Activated CD4-positive, alpha-beta memory T cell treated with anti-CD3 and anti-CD28 coated beads for 36 hours (primary cell): ENCODE measurements around the gene CDKAL1. TPM values are rescaled to one million over a fixed set of nuclear protein-coding genes. Genes with fewer than 3 reads are reported as not detected.
"Not testable (repeated sequence)": the region's sequence is repeated elsewhere in the genome, so short reads cannot be mapped to it uniquely, and the experiment has no call there.

Source experiments
- CTCF ChIA-PET: fragments of 350-600 bp; sonication (Branson Sonifier 250); formaldehyde crosslinking; loops from one replicate; lab custom pipeline; 2021; ENCODE audit warnings: antibody characterized with exemption, inconsistent platforms; lab: Charles Lee
- POLR2A ChIA-PET: fragments of 350-600 bp; sonication (Branson Sonifier 250); formaldehyde crosslinking; loops from one replicate; lab custom pipeline; 2021; ENCODE audit warnings: antibody characterized with exemption; lab: Charles Lee
- DNase-seq: peaks from one replicate; pipeline ENCODE4 v3.0.0-alpha.2; 2020
- H3K27ac Mint-ChIP-seq: one replicate; pipeline ENCODE4 v1.8.0; 2021; ENCODE audit warnings: mixed read lengths
- H3K27me3 Mint-ChIP-seq: one replicate; pipeline ENCODE4 v1.8.0; 2021; ENCODE audit warnings: mixed read lengths
- H3K36me3 Mint-ChIP-seq: one replicate; pipeline ENCODE4 v1.8.0; 2021; ENCODE audit warnings: mixed read lengths
- H3K4me1 Mint-ChIP-seq: one replicate; pipeline ENCODE4 v1.8.0; 2021; ENCODE audit warnings: low read depth, mixed read lengths
- H3K4me3 Mint-ChIP-seq: one replicate; pipeline ENCODE4 v1.8.0; 2021; ENCODE audit warnings: mild to moderate bottlenecking, mixed read lengths
- H3K9me3 Mint-ChIP-seq: one replicate; pipeline ENCODE4 v1.8.0; 2021; ENCODE audit warnings: mixed read lengths
- intact Hi-C: fragments of 100-400 bp; cut with micrococcal nuclease; formaldehyde crosslinking; loops from one replicate; pipeline ENCODE4 v1.15.1; 2023
- total RNA-seq, 2 experiments: library from RNA; stranded (reverse); gene quantifications; one replicate each; pipeline ENCODE4 v1.2.3, GENCODE V29; 2021

CDKAL1 gene
- total RNA-seq, 2 experiments from 2014 or later = 23.1 to 23.2 TPM

- ChIA-PET POLR2A (no interaction called here), CTCF (no interaction called here)
- intact Hi-C loops = no loop called here
- Mint-ChIP-seq H3K9me3 (peaks cover 7% of the 10 kb centered on the region), H3K27ac (no peak overlapping the region), H3K27me3 (no peaks in the 10 kb centered on the region), H3K4me1 (no peaks in the 10 kb centered on the region), H3K36me3 (peaks cover 26% of the 10 kb centered on the region), H3K4me3 (no peak overlapping the region)
- DNase-seq = no peak
Observed at GRCh38 chr6:21050935-21051334, 516.7 kb downstream of the CDKAL1 start.

- Mint-ChIP-seq H3K4me1 (no peaks in the 10 kb centered on the region), H3K27ac (no peak overlapping the region), H3K27me3 (no peaks in the 10 kb centered on the region), H3K9me3 (peaks cover 15% of the 10 kb centered on the region), H3K4me3 (no peak overlapping the region), H3K36me3 (peaks cover 35% of the 10 kb centered on the region)
- POLR2A ChIA-PET = no interaction called here
- CTCF ChIA-PET = interaction anchor here (1.0 kb wide), 1 partner anchor 12 kb away, joined by 4 read pairs; no protein-coding TSS in a partner anchor
- DNase-seq = no peak
- intact Hi-C loops = no loop called here
Observed at GRCh38 chr6:21051777-21052176, 517.5 kb downstream of the CDKAL1 start.

- H3K4me1 Mint-ChIP-seq = no peaks in the 10 kb centered on the region
- peaks cover 49% of the 10 kb centered on the region for H3K36me3 Mint-ChIP-seq
- POLR2A ChIA-PET = no interaction called here
- intact Hi-C loops = no loop called here
- H3K4me3 Mint-ChIP-seq = no peak overlapping the region
- CTCF ChIA-PET = interaction anchor here (0.6 kb wide), 1 partner anchor 535 kb away, joined by 6 read pairs; no protein-coding TSS in a partner anchor
- DNase-seq = no peak
- H3K27ac Mint-ChIP-seq = no peak overlapping the region
- no peaks in the 10 kb centered on the region for H3K27me3 Mint-ChIP-seq
- peaks cover 34% of the 10 kb centered on the region for H3K9me3 Mint-ChIP-seq
Observed at GRCh38 chr6:21053612-21054011, 519.4 kb downstream of the CDKAL1 start.

- POLR2A ChIA-PET, H3K27ac Mint-ChIP-seq, H3K27me3 Mint-ChIP-seq, H3K4me3 Mint-ChIP-seq, intact Hi-C loops, H3K4me1 Mint-ChIP-seq, DNase-seq, CTCF ChIA-PET: not testable (repeated sequence)
- Mint-ChIP-seq H3K36me3 (peaks cover 56% of the 10 kb centered on the region), H3K9me3 (peaks cover 50% of the 10 kb centered on the region)
Observed at GRCh38 chr6:21055480-21055879, 521.2 kb downstream of the CDKAL1 start.

DNA sequence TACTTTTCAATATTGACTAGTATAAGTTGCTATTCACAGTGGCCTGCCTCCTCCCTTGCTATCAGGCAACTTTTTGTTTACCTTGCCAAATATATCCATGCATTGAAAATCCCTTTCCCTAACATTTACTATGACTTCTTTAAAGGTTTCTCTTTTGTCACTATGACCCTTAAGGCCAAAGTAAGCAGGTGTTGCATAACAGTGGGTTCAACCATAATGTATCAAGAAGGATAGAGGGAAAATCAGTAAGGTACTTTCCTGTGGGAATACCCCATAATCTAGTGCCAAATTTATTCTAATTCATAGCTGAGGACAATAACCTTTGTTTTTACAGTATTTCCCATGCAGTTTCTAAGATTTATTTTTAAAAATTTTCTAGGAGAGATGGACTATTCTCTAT lies 527.6 kb downstream of the CDKAL1 start:
- H3K9me3 Mint-ChIP-seq = peaks cover 34% of the 10 kb centered on the region
- H3K36me3 Mint-ChIP-seq = peaks cover 40% of the 10 kb centered on the region
- H3K4me3 Mint-ChIP-seq = no peak overlapping the region
- intact Hi-C loops = no loop called here
- no peaks in the 10 kb centered on the region for H3K27me3 Mint-ChIP-seq
- no peak overlapping the region for H3K27ac Mint-ChIP-seq
- no peaks in the 10 kb centered on the region for H3K4me1 Mint-ChIP-seq
- ChIA-PET CTCF (no interaction called here), POLR2A (no interaction called here)
- no peak for DNase-seq

- POLR2A ChIA-PET = no interaction called here
Observed at GRCh38 chr6:21064756-21065340, 530.6 kb downstream of the CDKAL1 start.

GRCh38 chr6:21067521-21067920 lies 533.3 kb downstream of the CDKAL1 start:
- CTCF ChIA-PET = no interaction called here
- POLR2A ChIA-PET = interaction anchor here (0.6 kb wide), 1 partner anchor 223 kb away, joined by 3 read pairs; no protein-coding TSS in a partner anchor
- no peak for DNase-seq
- Mint-ChIP-seq H3K27me3 (no peaks in the 10 kb centered on the region), H3K27ac (no peak overlapping the region), H3K4me1 (no peaks in the 10 kb centered on the region), H3K36me3 (peaks cover 52% of the 10 kb centered on the region), H3K9me3 (peaks cover 17% of the 10 kb centered on the region), H3K4me3 (no peak overlapping the region)
- intact Hi-C loops = no loop called here

More at GRCh38 chr6:21064756-21065340, 530.6 kb downstream of the CDKAL1 start:
- H3K27me3 Mint-ChIP-seq = no peaks in the 10 kb centered on the region
- CTCF ChIA-PET = no interaction called here
- H3K9me3 Mint-ChIP-seq = peaks cover 6% of the 10 kb centered on the region
- no peak overlapping the region for H3K27ac Mint-ChIP-seq
- no peaks in the 10 kb centered on the region for H3K4me1 Mint-ChIP-seq
- intact Hi-C loops = no loop called here
- H3K36me3 Mint-ChIP-seq = peaks cover 32% of the 10 kb centered on the region
- DNase-seq = no peak
- no peak overlapping the region for H3K4me3 Mint-ChIP-seq

DNA sequence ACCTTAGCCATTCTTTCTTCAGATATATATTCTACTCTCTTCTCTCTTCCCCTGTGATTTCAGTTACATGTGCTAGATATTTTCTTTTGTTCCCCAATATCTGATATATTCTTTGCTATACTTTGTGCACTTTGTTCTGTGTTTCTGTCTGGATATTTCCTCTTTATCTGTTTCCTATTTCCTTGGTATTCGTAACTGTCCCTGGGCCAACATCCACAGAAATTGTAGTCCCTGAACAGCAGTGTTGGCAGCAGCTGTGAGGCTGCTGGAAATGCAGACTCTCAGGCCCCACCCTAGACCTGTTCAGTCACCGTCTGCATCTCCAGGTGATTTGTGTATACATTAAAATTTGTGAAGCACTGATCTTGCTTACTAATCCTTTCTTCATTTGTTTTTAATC lies 536.4 kb downstream of the CDKAL1 start:
- ChIA-PET CTCF (no interaction called here), POLR2A (no interaction called here)
- intact Hi-C loops = no loop called here
- Mint-ChIP-seq H3K9me3 (peaks cover 27% of the 10 kb centered on the region), H3K27ac (no peak overlapping the region), H3K4me3 (no peak overlapping the region), H3K4me1 (no peaks in the 10 kb centered on the region), H3K36me3 (peaks cover 62% of the 10 kb centered on the region), H3K27me3 (no peaks in the 10 kb centered on the region)
- no peak for DNase-seq

- no peaks in the 10 kb centered on the region for H3K27me3 Mint-ChIP-seq
- POLR2A ChIA-PET = no interaction called here
- H3K9me3 Mint-ChIP-seq = peaks cover 27% of the 10 kb centered on the region
- H3K4me1 Mint-ChIP-seq = no peaks in the 10 kb centered on the region
- CTCF ChIA-PET = interaction anchor here (0.7 kb wide), 1 partner anchor 54 kb away, joined by 3 read pairs; no protein-coding TSS in a partner anchor
- H3K4me3 Mint-ChIP-seq = no peak overlapping the region
- intact Hi-C loops = no loop called here
- no peak overlapping the region for H3K27ac Mint-ChIP-seq
- DNase-seq = no peak
- peaks cover 55% of the 10 kb centered on the region for H3K36me3 Mint-ChIP-seq
Observed at GRCh38 chr6:21071780-21072468, 537.7 kb downstream of the CDKAL1 start.

- Mint-ChIP-seq H3K36me3 (peaks cover 46% of the 10 kb centered on the region), H3K4me3 (no peak overlapping the region)
- intact Hi-C loops = no loop called here
Observed at GRCh38 chr6:21073318-21073839, 539.1 kb downstream of the CDKAL1 start.

DNA sequence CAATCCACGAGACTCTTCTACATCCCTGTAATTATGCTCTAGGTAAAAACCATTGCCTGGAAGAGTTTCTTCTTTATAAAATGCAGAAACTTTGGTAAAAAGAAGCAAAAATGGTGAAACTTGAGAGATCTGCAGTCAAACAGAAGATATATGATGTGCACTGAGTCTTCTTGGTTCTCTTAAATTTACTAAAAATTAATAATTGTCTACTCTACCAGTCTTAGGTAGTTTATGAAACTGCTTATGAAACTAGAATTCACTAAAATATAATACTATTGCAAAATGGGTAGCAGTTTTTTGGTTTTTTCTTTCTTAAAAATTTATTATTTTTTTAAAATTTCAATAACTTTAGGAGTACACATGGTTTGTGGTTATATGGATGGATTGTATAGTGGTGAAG lies 540.2 kb downstream of the CDKAL1 start:
- intact Hi-C loops = no loop called here
- no peak overlapping the region for H3K4me3 Mint-ChIP-seq
- H3K9me3 Mint-ChIP-seq = peaks cover 33% of the 10 kb centered on the region
- H3K27ac Mint-ChIP-seq = no peak overlapping the region
- ChIA-PET CTCF (no interaction called here), POLR2A (no interaction called here)
- H3K27me3 Mint-ChIP-seq = no peaks in the 10 kb centered on the region
- peaks cover 54% of the 10 kb centered on the region for H3K36me3 Mint-ChIP-seq
- H3K4me1 Mint-ChIP-seq = no peaks in the 10 kb centered on the region
- no peak for DNase-seq

More at GRCh38 chr6:21073318-21073839, 539.1 kb downstream of the CDKAL1 start:
- DNase-seq = no peak
- Mint-ChIP-seq H3K9me3 (peaks cover 34% of the 10 kb centered on the region), H3K27me3 (no peaks in the 10 kb centered on the region), H3K4me1 (no peaks in the 10 kb centered on the region), H3K27ac (no peak overlapping the region)
- CTCF ChIA-PET = no interaction called here
- POLR2A ChIA-PET = no interaction called here

DNA sequence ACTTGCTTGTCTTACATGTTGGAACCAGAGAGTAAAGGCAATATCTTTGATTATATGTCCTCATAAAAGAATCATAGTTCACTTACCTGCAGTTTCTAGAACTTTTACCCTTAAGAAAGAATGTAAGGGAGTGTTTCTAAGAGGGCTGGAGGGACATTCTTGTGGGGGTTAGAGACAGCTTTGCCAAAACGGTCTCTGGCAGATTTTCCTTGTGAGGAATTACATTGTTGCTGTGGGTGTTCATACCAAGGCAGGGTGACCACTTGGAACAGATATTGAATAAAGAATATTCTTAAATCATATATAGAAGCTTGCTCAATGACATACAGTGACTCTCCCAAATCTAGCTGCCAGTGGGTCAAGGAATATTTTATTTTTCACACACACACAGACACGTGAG lies 541.7 kb downstream of the CDKAL1 start:
- Mint-ChIP-seq H3K4me3 (no peak overlapping the region), H3K9me3 (peaks cover 30% of the 10 kb centered on the region), H3K27me3 (no peaks in the 10 kb centered on the region), H3K27ac (no peak overlapping the region), H3K36me3 (peaks cover 52% of the 10 kb centered on the region), H3K4me1 (no peaks in the 10 kb centered on the region)
- intact Hi-C loops = no loop called here
- ChIA-PET POLR2A (no interaction called here), CTCF (no interaction called here)
- DNase-seq = no peak
